Loucy (cell line): ENCODE measurements around the gene UBXN1.

Experiments used
- EZH2phosphoT487 ChIP-seq: fragments of 200-600 bp; IDR thresholded peaks from 2 replicates; pipeline ENCODE4 v1.6.1; 2018; ENCODE audit warnings: antibody characterized with exemption, mild to moderate bottlenecking, moderate library complexity, borderline replicate concordance
- TF ChIP-seq, protein P1 (sequence below): fragments of 200-600 bp; sonication (generic); conservative IDR thresholded peaks from 2 replicates; pipeline ENCODE4 v1.5.1; 2014; ENCODE audit warnings: mild to moderate bottlenecking, antibody characterized with exemption, low read length

DNA sequence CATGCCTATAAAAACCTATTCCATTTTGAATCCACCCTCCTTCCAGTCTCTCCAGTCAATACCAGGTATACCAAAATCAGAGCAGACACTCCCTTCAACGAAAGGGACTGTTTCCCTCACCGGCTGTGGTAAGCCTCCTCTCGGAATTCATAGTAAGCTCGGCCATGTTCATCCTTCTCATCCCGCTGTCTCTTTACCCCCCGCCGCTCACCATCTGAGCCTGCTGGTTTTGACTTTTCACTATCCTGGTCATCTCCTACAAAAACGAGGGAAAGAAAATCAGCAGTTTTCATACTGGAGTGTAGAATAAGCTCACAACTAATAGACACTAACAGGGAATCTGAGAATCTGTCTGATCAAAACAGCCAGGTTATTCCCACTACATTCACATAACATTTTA, 45.3 kb upstream of the UBXN1 start:
- TF ChIP-seq, protein P1, sequence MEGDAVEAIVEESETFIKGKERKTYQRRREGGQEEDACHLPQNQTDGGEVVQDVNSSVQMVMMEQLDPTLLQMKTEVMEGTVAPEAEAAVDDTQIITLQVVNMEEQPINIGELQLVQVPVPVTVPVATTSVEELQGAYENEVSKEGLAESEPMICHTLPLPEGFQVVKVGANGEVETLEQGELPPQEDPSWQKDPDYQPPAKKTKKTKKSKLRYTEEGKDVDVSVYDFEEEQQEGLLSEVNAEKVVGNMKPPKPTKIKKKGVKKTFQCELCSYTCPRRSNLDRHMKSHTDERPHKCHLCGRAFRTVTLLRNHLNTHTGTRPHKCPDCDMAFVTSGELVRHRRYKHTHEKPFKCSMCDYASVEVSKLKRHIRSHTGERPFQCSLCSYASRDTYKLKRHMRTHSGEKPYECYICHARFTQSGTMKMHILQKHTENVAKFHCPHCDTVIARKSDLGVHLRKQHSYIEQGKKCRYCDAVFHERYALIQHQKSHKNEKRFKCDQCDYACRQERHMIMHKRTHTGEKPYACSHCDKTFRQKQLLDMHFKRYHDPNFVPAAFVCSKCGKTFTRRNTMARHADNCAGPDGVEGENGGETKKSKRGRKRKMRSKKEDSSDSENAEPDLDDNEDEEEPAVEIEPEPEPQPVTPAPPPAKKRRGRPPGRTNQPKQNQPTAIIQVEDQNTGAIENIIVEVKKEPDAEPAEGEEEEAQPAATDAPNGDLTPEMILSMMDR: no peak
- TF ChIP-seq EZH2phosphoT487: no peak
